DOHH2 (cell line): ENCODE measurements around the gene ADRA1B.

Experiments used
- EZH2phosphoT487 ChIP-seq: fragments of 200-600 bp; sonication (generic); IDR thresholded peaks from 2 replicates; pipeline ENCODE4 v1.6.1; 2017; ENCODE audit warnings: borderline replicate concordance, mild to moderate bottlenecking, antibody characterized with exemption, low read length, moderate library complexity, mixed read lengths
- TF ChIP-seq, protein P1 (sequence below): fragments of 200-600 bp; sonication (generic); IDR thresholded peaks from one replicate; pipeline ENCODE4 v1.5.1; 2014; ENCODE audit warnings: antibody characterized with exemption, mild to moderate bottlenecking, low read depth, low read length; ENCODE audit not compliant: poor library complexity, severe bottlenecking

GRCh38 chr5:159992566-159992965 is 76.3 kb downstream of the ADRA1B start:
- TF ChIP-seq, protein P1, sequence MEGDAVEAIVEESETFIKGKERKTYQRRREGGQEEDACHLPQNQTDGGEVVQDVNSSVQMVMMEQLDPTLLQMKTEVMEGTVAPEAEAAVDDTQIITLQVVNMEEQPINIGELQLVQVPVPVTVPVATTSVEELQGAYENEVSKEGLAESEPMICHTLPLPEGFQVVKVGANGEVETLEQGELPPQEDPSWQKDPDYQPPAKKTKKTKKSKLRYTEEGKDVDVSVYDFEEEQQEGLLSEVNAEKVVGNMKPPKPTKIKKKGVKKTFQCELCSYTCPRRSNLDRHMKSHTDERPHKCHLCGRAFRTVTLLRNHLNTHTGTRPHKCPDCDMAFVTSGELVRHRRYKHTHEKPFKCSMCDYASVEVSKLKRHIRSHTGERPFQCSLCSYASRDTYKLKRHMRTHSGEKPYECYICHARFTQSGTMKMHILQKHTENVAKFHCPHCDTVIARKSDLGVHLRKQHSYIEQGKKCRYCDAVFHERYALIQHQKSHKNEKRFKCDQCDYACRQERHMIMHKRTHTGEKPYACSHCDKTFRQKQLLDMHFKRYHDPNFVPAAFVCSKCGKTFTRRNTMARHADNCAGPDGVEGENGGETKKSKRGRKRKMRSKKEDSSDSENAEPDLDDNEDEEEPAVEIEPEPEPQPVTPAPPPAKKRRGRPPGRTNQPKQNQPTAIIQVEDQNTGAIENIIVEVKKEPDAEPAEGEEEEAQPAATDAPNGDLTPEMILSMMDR: no peak
- TF ChIP-seq EZH2phosphoT487: no peak
